ENCODE measurements around the gene SCD5.
"Not testable (repeated sequence)": the region's sequence is repeated elsewhere in the genome, so short reads cannot be mapped to it uniquely, and the experiment has no call there.

DNA sequence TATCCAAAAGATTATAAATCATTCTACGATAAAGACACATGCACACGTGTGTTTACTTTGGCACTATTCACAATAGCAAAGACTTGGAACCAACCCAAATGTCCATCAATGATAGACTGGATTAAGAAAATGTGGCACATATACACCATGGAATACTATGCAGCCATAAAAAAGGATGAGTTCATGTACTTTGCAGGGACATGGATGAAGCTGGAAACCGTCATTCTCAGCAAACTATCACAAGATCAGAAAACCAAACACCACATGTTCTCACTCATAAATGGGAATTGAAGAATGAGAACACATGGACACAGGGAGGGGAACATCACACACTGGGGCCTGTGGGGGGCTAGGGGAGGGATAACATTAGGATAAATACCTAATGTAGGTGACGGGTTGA lies 34.5 kb upstream of the SCD5 start:
- TF ChIP-seq POLR2A (IDR thresholded peaks at IDR 0.05): not testable (repeated sequence)
- TF ChIP-seq, protein P1, sequence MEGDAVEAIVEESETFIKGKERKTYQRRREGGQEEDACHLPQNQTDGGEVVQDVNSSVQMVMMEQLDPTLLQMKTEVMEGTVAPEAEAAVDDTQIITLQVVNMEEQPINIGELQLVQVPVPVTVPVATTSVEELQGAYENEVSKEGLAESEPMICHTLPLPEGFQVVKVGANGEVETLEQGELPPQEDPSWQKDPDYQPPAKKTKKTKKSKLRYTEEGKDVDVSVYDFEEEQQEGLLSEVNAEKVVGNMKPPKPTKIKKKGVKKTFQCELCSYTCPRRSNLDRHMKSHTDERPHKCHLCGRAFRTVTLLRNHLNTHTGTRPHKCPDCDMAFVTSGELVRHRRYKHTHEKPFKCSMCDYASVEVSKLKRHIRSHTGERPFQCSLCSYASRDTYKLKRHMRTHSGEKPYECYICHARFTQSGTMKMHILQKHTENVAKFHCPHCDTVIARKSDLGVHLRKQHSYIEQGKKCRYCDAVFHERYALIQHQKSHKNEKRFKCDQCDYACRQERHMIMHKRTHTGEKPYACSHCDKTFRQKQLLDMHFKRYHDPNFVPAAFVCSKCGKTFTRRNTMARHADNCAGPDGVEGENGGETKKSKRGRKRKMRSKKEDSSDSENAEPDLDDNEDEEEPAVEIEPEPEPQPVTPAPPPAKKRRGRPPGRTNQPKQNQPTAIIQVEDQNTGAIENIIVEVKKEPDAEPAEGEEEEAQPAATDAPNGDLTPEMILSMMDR (IDR thresholded peaks at IDR 0.05): not testable (repeated sequence)

Measured in Peyer's patch (tissue), 4 donors.